Endothelial cell (in vitro differentiated cells): Measurements from ENCODE around the gene ARMC2. TPM values are rescaled to one million over a fixed set of nuclear protein-coding genes. Genes with fewer than 3 reads are reported as not detected.

Source experiments
- DNase-seq: peaks from one replicate; pipeline ENCODE4 v3.0.0; 2021; ENCODE audit warnings: low spot score
- H3K27ac Mint-ChIP-seq: one replicate; pipeline ENCODE4 v1.8.0; 2021; ENCODE audit warnings: mixed read lengths, inconsistent platforms; ENCODE audit not compliant: unreplicated experiment
- H3K27me3 Mint-ChIP-seq: one replicate; pipeline ENCODE4 v1.8.0; 2021; ENCODE audit warnings: mild to moderate bottlenecking, moderate library complexity, mixed read lengths, inconsistent platforms; ENCODE audit not compliant: unreplicated experiment
- H3K36me3 Mint-ChIP-seq: one replicate; pipeline ENCODE4 v1.8.0; 2021; ENCODE audit warnings: mild to moderate bottlenecking, low read depth, mixed read lengths, inconsistent platforms; ENCODE audit not compliant: unreplicated experiment
- H3K4me1 Mint-ChIP-seq: one replicate; pipeline ENCODE4 v1.8.0; 2021; ENCODE audit warnings: mild to moderate bottlenecking, mixed read lengths, inconsistent platforms; ENCODE audit not compliant: unreplicated experiment
- H3K4me3 Mint-ChIP-seq: one replicate; pipeline ENCODE4 v1.8.0; 2021; ENCODE audit warnings: mild to moderate bottlenecking, mixed read lengths, inconsistent platforms; ENCODE audit not compliant: unreplicated experiment
- H3K9me3 Mint-ChIP-seq: one replicate; pipeline ENCODE4 v1.8.0; 2021; ENCODE audit warnings: mixed read lengths, inconsistent platforms; ENCODE audit not compliant: unreplicated experiment
- total RNA-seq: library from RNA; stranded (reverse); fragmentation: NEBNext Ultra II Directional; extraction: Animal tissue kit (Norgen Biotek cat#: 25700); gene quantifications from one replicate; pipeline ENCODE4 v1.2.1, GENCODE V29; 2021; ENCODE audit not compliant: unreplicated experiment
- TF ChIP-seq, protein P1 (sequence below): fragments of 200-600 bp; sonication (generic); IDR thresholded peaks from one replicate; pipeline ENCODE4 v1.5.0; 2021; ENCODE audit warnings: antibody characterized with exemption; ENCODE audit not compliant: unreplicated experiment

Gene ARMC2
- total RNA-seq, 1 donor from 2014 or later: 6.3 TPM

DNA sequence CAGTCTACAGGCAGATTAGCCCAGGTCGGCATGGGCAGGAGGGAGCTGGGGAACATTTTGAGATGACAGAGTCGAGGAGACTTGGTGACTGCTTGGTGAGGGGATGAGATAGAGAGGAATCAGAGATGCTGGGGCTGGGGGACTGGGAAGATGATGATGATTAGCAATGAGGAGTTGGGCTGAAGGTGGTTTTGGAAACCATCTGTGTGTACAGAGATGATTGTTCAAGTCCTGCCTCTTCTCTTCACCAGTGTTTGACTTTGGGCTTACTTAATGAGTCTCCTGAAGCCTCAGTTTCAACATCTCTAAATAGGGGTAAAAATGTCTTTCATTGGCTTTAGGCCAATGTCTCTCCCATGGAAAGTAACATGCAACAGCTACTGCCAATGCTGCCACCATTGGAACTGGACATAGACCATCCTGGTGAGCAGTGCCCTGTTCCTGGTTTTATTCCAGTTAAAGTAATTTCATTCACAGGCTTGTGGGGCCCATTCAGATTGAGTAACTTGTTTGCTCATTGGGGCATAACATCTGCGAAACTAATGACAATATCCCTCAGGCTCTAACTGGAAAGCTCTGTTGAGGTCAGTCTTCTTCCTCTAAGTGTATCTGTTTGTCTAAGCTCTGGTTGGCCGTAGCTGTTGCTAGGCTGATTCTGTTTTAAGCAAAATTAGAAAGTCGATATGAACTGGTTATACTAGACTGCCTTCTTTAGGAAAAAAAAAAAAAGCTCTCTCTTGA is 99.1 kb downstream of the ARMC2 start:
- peak overlapping the region; percentile 51 for H3K27ac Mint-ChIP-seq

GRCh38 chr6:108948181-108948661 is 100.0 kb downstream of the ARMC2 start:
- Mint-ChIP-seq H3K9me3 (peaks cover 4% of the 10 kb centered on the region), H3K4me3 (no peak overlapping the region), H3K27me3 (peaks cover 5% of the 10 kb centered on the region), H3K4me1 (peaks cover 21% of the 10 kb centered on the region), H3K36me3 (peaks cover 5% of the 10 kb centered on the region), H3K27ac (no peak overlapping the region)
- DNase-seq: no peak
- TF ChIP-seq, protein P1, sequence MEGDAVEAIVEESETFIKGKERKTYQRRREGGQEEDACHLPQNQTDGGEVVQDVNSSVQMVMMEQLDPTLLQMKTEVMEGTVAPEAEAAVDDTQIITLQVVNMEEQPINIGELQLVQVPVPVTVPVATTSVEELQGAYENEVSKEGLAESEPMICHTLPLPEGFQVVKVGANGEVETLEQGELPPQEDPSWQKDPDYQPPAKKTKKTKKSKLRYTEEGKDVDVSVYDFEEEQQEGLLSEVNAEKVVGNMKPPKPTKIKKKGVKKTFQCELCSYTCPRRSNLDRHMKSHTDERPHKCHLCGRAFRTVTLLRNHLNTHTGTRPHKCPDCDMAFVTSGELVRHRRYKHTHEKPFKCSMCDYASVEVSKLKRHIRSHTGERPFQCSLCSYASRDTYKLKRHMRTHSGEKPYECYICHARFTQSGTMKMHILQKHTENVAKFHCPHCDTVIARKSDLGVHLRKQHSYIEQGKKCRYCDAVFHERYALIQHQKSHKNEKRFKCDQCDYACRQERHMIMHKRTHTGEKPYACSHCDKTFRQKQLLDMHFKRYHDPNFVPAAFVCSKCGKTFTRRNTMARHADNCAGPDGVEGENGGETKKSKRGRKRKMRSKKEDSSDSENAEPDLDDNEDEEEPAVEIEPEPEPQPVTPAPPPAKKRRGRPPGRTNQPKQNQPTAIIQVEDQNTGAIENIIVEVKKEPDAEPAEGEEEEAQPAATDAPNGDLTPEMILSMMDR: no peak

More for the DNA sequence above, 99.1 kb downstream of the ARMC2 start:
- DNase-seq: no peak
- H3K9me3 Mint-ChIP-seq: peaks cover 4% of the 10 kb centered on the region
- H3K4me1 Mint-ChIP-seq: peaks cover 29% of the 10 kb centered on the region
- peaks cover 5% of the 10 kb centered on the region for H3K27me3 Mint-ChIP-seq
- H3K4me3 Mint-ChIP-seq: no peak overlapping the region
- TF ChIP-seq, protein P1: no peak
- H3K36me3 Mint-ChIP-seq: peaks cover 5% of the 10 kb centered on the region

DNA sequence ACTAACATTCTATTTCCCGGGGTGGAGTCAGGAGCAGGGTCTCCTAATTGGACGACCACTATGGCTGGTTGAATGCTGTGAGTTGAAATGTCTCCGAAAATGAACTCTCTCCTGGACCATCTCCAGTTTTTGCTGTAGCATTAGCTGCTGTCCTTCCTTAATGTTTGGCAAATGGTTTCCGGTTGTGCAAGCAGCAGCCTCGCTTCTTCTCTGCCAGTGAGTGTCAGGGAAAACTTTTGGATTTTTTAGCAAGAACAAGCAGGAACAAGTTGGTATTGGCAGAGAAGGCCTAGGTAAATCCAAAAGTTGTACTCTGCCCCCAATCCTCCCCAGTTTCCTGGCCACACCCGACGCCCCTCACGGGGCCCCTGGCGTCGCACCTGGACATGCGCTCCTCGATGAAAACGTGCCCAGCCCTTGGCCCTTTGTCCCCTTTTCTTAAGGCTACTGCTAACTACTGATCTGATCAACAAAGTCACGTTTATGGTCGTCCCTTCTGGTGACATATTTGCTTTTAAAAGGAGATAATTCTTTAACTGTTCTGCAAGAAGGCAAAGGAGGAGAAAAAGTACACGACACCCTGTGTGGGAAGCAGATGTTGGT is 103.2 kb downstream of the ARMC2 start:
- Mint-ChIP-seq H3K9me3 (peaks cover 4% of the 10 kb centered on the region), H3K4me3 (no peak overlapping the region), H3K27ac (no peak overlapping the region), H3K36me3 (peaks cover 5% of the 10 kb centered on the region), H3K27me3 (peaks cover 3% of the 10 kb centered on the region), H3K4me1 (peaks cover 19% of the 10 kb centered on the region)
- TF ChIP-seq, protein P1: no peak
- no peak for DNase-seq

DNA sequence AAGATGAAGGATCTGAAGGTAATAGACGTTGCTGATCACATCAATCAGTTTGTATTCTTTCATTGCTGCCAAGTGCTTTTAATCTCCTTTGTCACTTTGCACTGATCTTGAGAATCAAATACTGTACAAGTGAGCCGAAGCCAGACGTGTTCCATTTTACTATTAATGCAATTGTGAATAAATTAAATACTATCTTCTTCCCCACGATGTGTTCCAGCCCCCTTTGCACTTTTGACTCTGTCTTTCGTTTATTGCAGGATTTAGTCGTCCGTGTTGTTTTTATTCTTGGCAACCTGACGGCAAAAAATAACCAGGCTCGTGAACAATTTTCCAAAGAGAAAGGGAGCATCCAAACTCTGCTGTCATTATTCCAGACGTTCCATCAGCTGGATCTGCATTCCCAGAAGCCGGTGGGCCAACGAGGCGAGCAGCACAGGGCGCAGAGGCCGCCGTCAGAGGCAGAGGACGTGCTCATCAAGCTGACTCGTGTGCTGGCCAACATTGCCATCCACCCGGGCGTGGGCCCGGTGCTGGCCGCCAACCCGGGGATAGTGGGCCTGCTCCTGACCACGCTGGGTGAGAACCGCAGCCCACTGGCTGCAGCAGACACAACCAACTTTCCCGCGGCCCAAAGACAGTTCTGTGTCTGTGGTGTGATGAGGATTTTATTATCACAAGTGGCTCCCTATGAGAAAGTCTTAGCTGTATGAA is 104.7 kb downstream of the ARMC2 start:
- TF ChIP-seq, protein P1: no peak
- Mint-ChIP-seq H3K4me3 (no peak overlapping the region), H3K27ac (no peak overlapping the region)

More for the DNA sequence above, 104.7 kb downstream of the ARMC2 start:
- no peaks in the 10 kb centered on the region for H3K9me3 Mint-ChIP-seq
- H3K36me3 Mint-ChIP-seq: no peaks in the 10 kb centered on the region
- no peaks in the 10 kb centered on the region for H3K27me3 Mint-ChIP-seq
- H3K4me1 Mint-ChIP-seq: peaks cover 12% of the 10 kb centered on the region
- DNase-seq: no peak
